ENCODE measurements around the gene TXNDC16.

DNA sequence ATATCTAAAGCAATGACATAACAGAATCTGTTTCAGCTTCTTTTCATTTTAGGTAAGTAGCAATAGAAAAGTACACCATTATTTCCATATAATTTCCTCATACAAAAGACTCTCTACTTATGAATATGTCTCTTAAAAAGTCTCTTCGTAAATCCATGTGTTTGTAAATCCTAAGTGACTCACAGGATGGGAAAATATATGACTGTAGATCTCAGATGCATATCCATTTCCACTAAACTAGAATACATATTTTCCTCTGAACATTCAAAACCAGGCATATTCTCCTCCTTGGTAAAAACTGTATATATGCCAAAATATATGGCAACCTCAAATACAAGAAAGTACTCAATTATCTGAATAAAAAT lies 93.6 kb downstream of the TXNDC16 start:
- TF ChIP-seq CTCF (IDR thresholded peaks at IDR 0.05) = no peak
- no peak for TF ChIP-seq POLR2A (IDR thresholded peaks at IDR 0.05)
